ENCODE measurements around the gene BABAM2.

The BABAM2 gene

GRCh38 chr2:28380219-28380618 is 489.7 kb downstream of the BABAM2 start:
- Histone ChIP-seq H3F3A (ENCODE audit: insufficient read depth) (no peaks in the 10 kb centered on the region), H3K79me2 (ENCODE audit: insufficient read depth, low read length) (no peaks in the 10 kb centered on the region), H3K4me3 (ENCODE audit: insufficient read depth, low read length, poor library complexity, severe bottlenecking) (no peak overlapping the region), H3K9me2 (replicated peaks; ENCODE audit: insufficient read depth, low read length) (no peaks in the 10 kb centered on the region), H3K36me3 (ENCODE audit: low read length) (no peaks in the 10 kb centered on the region), H3K9me3 (ENCODE audit: insufficient read depth, low read length) (no peaks in the 10 kb centered on the region), H2AFZ (ENCODE audit: low read depth, low read length, severe bottlenecking) (no peak overlapping the region), H3K27ac (ENCODE audit: low read depth, low read length) (no peak overlapping the region), H4K20me1 (ENCODE audit: low read depth, low read length) (no peaks in the 10 kb centered on the region), H3K27me3 (ENCODE audit: low read length) (no peaks in the 10 kb centered on the region), H3K4me2 (ENCODE audit: low read depth, low read length, poor library complexity, severe bottlenecking) (no peak overlapping the region), H3K9ac (ENCODE audit: low read length) (no peak overlapping the region)
- TF ChIP-seq CTCF (IDR thresholded peaks at IDR 0.05; ENCODE audit: insufficient read depth, low read length, poor library complexity, severe bottlenecking): no peak
- TF ChIP-seq EZH2phosphoT487 (conservative IDR thresholded peaks at IDR 0.05; ENCODE audit: low read length): no peak

- H3K4me2 ChIP-seq (ENCODE audit: low read depth, low read length, poor library complexity, severe bottlenecking): no peak overlapping the region
- no peaks in the 10 kb centered on the region for H3F3A ChIP-seq (ENCODE audit: insufficient read depth)
- no peak overlapping the region for H3K27ac ChIP-seq (ENCODE audit: low read depth, low read length)
- H4K20me1 ChIP-seq (ENCODE audit: low read depth, low read length): no peaks in the 10 kb centered on the region
- no peak overlapping the region for H3K4me3 ChIP-seq (ENCODE audit: insufficient read depth, low read length, poor library complexity, severe bottlenecking)
- no peaks in the 10 kb centered on the region for H3K9me3 ChIP-seq (ENCODE audit: insufficient read depth, low read length)
- H3K9ac ChIP-seq (ENCODE audit: low read length): no peak overlapping the region
- no peaks in the 10 kb centered on the region for H3K36me3 ChIP-seq (ENCODE audit: low read length)
- no peaks in the 10 kb centered on the region for H3K9me2 ChIP-seq (replicated peaks; ENCODE audit: insufficient read depth, low read length)
- TF ChIP-seq EZH2phosphoT487 (conservative IDR thresholded peaks at IDR 0.05; ENCODE audit: low read length) (no peak), CTCF (IDR thresholded peaks at IDR 0.05; ENCODE audit: insufficient read depth, low read length, poor library complexity, severe bottlenecking) (no peak)
- no peaks in the 10 kb centered on the region for H3K79me2 ChIP-seq (ENCODE audit: insufficient read depth, low read length)
- no peaks in the 10 kb centered on the region for H3K27me3 ChIP-seq (ENCODE audit: low read length)
- H2AFZ ChIP-seq (ENCODE audit: low read depth, low read length, severe bottlenecking): no peak overlapping the region
These were observed 491.0 kb downstream of the BABAM2 start for GRCh38 chr2:28381225-28382180.

GRCh38 chr2:28382755-28383154 is 492.2 kb downstream of the BABAM2 start:
- H4K20me1 ChIP-seq (ENCODE audit: low read depth, low read length): no peaks in the 10 kb centered on the region
- H3F3A ChIP-seq (ENCODE audit: insufficient read depth): no peaks in the 10 kb centered on the region
- no peak overlapping the region for H3K4me2 ChIP-seq (ENCODE audit: low read depth, low read length, poor library complexity, severe bottlenecking)
- no peaks in the 10 kb centered on the region for H3K9me2 ChIP-seq (replicated peaks; ENCODE audit: insufficient read depth, low read length)
- H2AFZ ChIP-seq (ENCODE audit: low read depth, low read length, severe bottlenecking): no peak overlapping the region
- no peaks in the 10 kb centered on the region for H3K27me3 ChIP-seq (ENCODE audit: low read length)
- no peak overlapping the region for H3K27ac ChIP-seq (ENCODE audit: low read depth, low read length)
- H3K4me3 ChIP-seq (ENCODE audit: insufficient read depth, low read length, poor library complexity, severe bottlenecking): no peak overlapping the region
- no peaks in the 10 kb centered on the region for H3K36me3 ChIP-seq (ENCODE audit: low read length)
- TF ChIP-seq CTCF (IDR thresholded peaks at IDR 0.05; ENCODE audit: insufficient read depth, low read length, poor library complexity, severe bottlenecking): no peak
- no peak for TF ChIP-seq EZH2phosphoT487 (conservative IDR thresholded peaks at IDR 0.05; ENCODE audit: low read length)
- no peak overlapping the region for H3K9ac ChIP-seq (ENCODE audit: low read length)
- no peaks in the 10 kb centered on the region for H3K79me2 ChIP-seq (ENCODE audit: insufficient read depth, low read length)
- no peaks in the 10 kb centered on the region for H3K9me3 ChIP-seq (ENCODE audit: insufficient read depth, low read length)

All from SU-DHL-6 (cell line).